Bronchial epithelial cell (primary cell): ENCODE measurements around the gene ASB13. TPM values are rescaled to one million over a fixed set of nuclear protein-coding genes. Genes with fewer than 3 reads are reported as not detected.
"Not testable (repeated sequence)": the region's sequence is repeated elsewhere in the genome, so short reads cannot be mapped to it uniquely, and the experiment has no call there.

Experiments used
- DNase-seq: peaks from one replicate; pipeline ENCODE4 v3.0.0-alpha.2; 2010; ENCODE audit warnings: low read depth
- FAIRE-seq: peaks from 2 replicates; lab custom pipeline; 2011; peaks lifted over from hg19 to GRCh38; lab: Jason Lieb, UNC
- H3K27me3 ChIP-seq: 2 replicates; pipeline ENCODE4 v1.5.1; 2011; ENCODE audit warnings: low read length; ENCODE audit not compliant: control insufficient read depth, insufficient read depth
- H3K36me3 ChIP-seq: 2 replicates; pipeline ENCODE4 v1.5.1; 2011; ENCODE audit warnings: low read length; ENCODE audit not compliant: control insufficient read depth, insufficient read depth
- H3K4me3 ChIP-seq: 2 replicates; pipeline ENCODE4 v1.5.1; 2011; ENCODE audit warnings: mild to moderate bottlenecking, low read depth, low read length, control low read depth
- total RNA-seq: library from RNA; depleted of rRNA; stranded (reverse); fragments of >200 nt; gene quantifications from 2 replicates; pipeline ENCODE4 v1.2.1, GENCODE V29; 2014
- TF ChIP-seq, protein P1 (sequence below): IDR thresholded peaks from 2 replicates; pipeline ENCODE4 v1.5.1; 2011; ENCODE audit warnings: mild to moderate bottlenecking, moderate library complexity, low read length, control low read depth, inconsistent platforms; ENCODE audit not compliant: insufficient read depth, severe bottlenecking

The ASB13 gene
- total RNA-seq, 1 donor from 2014 or later, result 14.5 TPM

- DNase-seq (no peak), FAIRE-seq (peak; percentile 36)
- H3K4me3 ChIP-seq, result no peak overlapping the region
- no peaks in the 10 kb centered on the region for H3K36me3 ChIP-seq
- TF ChIP-seq, protein P1, sequence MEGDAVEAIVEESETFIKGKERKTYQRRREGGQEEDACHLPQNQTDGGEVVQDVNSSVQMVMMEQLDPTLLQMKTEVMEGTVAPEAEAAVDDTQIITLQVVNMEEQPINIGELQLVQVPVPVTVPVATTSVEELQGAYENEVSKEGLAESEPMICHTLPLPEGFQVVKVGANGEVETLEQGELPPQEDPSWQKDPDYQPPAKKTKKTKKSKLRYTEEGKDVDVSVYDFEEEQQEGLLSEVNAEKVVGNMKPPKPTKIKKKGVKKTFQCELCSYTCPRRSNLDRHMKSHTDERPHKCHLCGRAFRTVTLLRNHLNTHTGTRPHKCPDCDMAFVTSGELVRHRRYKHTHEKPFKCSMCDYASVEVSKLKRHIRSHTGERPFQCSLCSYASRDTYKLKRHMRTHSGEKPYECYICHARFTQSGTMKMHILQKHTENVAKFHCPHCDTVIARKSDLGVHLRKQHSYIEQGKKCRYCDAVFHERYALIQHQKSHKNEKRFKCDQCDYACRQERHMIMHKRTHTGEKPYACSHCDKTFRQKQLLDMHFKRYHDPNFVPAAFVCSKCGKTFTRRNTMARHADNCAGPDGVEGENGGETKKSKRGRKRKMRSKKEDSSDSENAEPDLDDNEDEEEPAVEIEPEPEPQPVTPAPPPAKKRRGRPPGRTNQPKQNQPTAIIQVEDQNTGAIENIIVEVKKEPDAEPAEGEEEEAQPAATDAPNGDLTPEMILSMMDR, result no peak
- no peaks in the 10 kb centered on the region for H3K27me3 ChIP-seq
Observed at GRCh38 chr10:5595591-5595990, 70.8 kb downstream of the ASB13 start.

- H3K4me3 ChIP-seq, result no peak overlapping the region
- FAIRE-seq, result peak; percentile 76
- TF ChIP-seq, protein P1, result no peak
Observed at GRCh38 chr10:5595095-5595494, 71.3 kb downstream of the ASB13 start.

DNA sequence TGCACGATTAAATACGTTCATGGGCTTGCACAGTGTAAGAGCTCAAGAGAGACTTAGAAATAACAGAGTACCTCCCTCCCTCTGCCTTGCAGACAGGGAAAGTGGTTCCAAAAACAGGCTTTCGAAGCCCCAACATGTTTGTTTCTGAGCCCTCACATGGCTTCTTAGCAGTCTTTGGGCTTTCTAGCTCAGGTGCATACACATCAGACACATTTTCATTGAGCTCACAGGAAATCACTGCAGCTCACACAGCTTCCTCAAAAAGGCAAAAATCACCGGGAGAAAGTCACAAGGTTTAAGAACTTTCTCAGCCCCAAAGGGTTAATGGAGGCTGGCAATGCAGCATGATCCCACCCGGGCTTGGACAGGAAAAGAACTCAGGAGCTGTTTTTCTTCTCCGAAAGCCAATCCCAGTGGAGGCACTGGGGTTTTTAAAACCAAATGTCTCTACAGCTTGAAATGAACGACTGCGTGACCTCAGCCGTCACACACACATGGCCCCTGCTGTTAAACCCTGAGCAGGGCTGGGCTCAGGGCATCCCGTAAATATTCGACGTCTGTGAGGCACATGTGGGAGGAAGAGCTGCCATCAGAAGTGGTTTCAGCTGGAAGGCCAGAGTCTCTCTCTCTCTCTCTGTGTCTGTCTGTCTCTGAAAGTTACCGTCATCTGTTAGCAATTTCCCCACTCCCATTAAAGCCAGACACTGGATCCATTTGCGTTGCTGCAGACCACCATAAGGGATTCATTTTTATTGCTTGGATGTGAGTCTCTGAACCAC, 71.9 kb downstream of the ASB13 start:
- no peak for FAIRE-seq
- TF ChIP-seq, protein P1, result no peak

More at GRCh38 chr10:5595095-5595494, 71.3 kb downstream of the ASB13 start:
- Histone ChIP-seq H3K36me3 (no peaks in the 10 kb centered on the region), H3K27me3 (no peaks in the 10 kb centered on the region)
- peak; percentile 61 for DNase-seq

GRCh38 chr10:5593347-5593746, 73.0 kb downstream of the ASB13 start:
- H3K4me3 ChIP-seq, H3K36me3 ChIP-seq, H3K27me3 ChIP-seq, FAIRE-seq, DNase-seq: not testable (repeated sequence)

More for the DNA sequence above, 71.9 kb downstream of the ASB13 start:
- DNase-seq, result no peak
- H3K4me3 ChIP-seq, result no peak overlapping the region
- H3K36me3 ChIP-seq, result no peaks in the 10 kb centered on the region
- H3K27me3 ChIP-seq, result no peaks in the 10 kb centered on the region

DNA sequence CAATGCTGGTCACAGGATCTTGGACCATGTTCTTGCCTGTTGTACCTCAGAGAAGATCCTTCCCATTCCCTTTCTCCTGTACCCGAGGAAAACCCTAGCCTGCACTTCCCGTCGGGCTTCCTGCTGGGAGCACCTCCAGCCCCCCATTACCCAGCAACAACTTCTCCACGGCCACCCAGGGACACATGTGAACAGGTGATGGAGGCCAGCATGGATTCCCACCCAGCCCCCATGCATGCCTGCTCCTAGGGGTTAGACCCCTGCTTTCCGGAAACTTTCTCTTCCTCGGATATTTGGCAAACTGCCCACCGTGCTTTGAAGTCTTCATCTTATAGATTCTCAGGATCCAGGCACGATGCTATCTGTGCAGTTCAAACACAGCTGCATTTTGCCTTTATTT, 74.3 kb downstream of the ASB13 start:
- Histone ChIP-seq H3K4me3 (no peak overlapping the region), H3K27me3 (no peaks in the 10 kb centered on the region), H3K36me3 (no peaks in the 10 kb centered on the region)
- TF ChIP-seq, protein P1, result no peak
- DNase-seq, result no peak
- FAIRE-seq, result no peak

DNA sequence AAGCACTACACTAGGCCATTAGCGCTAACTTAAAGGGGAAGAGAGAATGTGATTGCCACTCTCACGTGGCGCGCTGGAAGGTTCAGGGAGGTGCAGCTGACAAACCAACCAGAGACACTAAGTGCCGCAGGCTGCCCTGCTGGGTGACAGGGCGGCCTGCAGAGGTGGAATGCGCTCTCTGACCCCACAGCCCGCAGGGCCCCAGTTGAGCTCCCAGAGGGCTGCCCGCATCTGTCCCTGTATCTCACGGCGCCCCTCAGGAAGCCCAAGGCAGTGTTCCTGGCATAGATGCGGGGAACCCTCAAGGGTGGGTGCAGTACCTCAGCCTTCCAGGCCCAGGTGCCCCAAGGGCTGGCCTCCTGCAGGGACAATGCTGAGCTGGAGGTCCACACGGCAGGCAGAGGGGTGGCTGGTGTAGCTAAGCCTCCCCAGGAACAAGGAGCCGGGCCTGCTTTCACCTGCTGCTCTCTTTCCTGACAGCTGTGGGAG, 75.0 kb downstream of the ASB13 start:
- DNase-seq, result no peak
- no peaks in the 10 kb centered on the region for H3K36me3 ChIP-seq
- FAIRE-seq, result no peak
- no peak overlapping the region for H3K4me3 ChIP-seq
- H3K27me3 ChIP-seq, result no peaks in the 10 kb centered on the region
- TF ChIP-seq, protein P1, result no peak
